Neural cell (in vitro differentiated cells): ENCODE data around the gene S100A13. TPM values are rescaled to one million over a fixed set of nuclear protein-coding genes. Genes with fewer than 3 reads are reported as not detected.

ENCODE experiments used
- H2AFZ ChIP-seq: fragments of 200-600, 300-800 bp; sonication (generic), shearing (Covaris generic); 2 replicates; pipeline ENCODE4 v1.6.0; 2014; ENCODE audit warnings: low read depth, mild to moderate bottlenecking, antibody characterized with exemption, low read length, moderate library complexity
- H3F3A ChIP-seq: fragments of 200-600 bp; shearing (Covaris generic); 2 replicates; pipeline ENCODE4 v1.6.1; 2016; ENCODE audit warnings: mild to moderate bottlenecking, moderate library complexity, mixed read lengths, antibody characterized with exemption, low read length; ENCODE audit not compliant: insufficient read depth, poor library complexity, severe bottlenecking
- H3K27ac ChIP-seq: fragments of 200-600, 300-800 bp; sonication (generic), shearing (Covaris generic); 2 replicates; pipeline ENCODE4 v1.5.1; 2014; ENCODE audit warnings: mild to moderate bottlenecking, low read length, moderate library complexity
- H3K27me3 ChIP-seq: fragments of 300-800, 200-600 bp; sonication (generic), shearing (Covaris generic); 2 replicates; pipeline ENCODE4 v1.6.0; 2014; ENCODE audit warnings: mild to moderate bottlenecking, low read depth, low read length, moderate library complexity; ENCODE audit not compliant: insufficient read depth
- H3K36me3 ChIP-seq: fragments of 300-800, 200-600 bp; sonication (generic), shearing (Covaris generic); 2 replicates; pipeline ENCODE4 v1.5.1; 2014; ENCODE audit warnings: mild to moderate bottlenecking, antibody characterized with exemption, low read length, moderate library complexity; ENCODE audit not compliant: insufficient read depth
- H3K4me2 ChIP-seq: fragments of 300-800, 200-600 bp; sonication (generic), shearing (Covaris generic); 2 replicates; pipeline ENCODE4 v1.6.0; 2014; ENCODE audit warnings: mild to moderate bottlenecking, low read length
- H3K4me3 ChIP-seq: fragments of 300-800, 200-600 bp; sonication (generic), shearing (Covaris generic); 2 replicates; pipeline ENCODE4 v1.5.1; 2014; ENCODE audit warnings: mild to moderate bottlenecking, low read length, moderate library complexity
- H3K79me2 ChIP-seq: fragments of 200-600 bp; shearing (Covaris generic); replicated peaks from 2 replicates; pipeline ENCODE4 v1.6.0; 2014; ENCODE audit warnings: mild to moderate bottlenecking, low read length, moderate library complexity; ENCODE audit not compliant: insufficient read depth
- H3K9ac ChIP-seq: fragments of 300-800, 200-600 bp; sonication (generic), shearing (Covaris generic); 2 replicates; pipeline ENCODE4 v1.6.1; 2016; ENCODE audit warnings: mild to moderate bottlenecking, low read length, mixed read lengths
- H3K9me2 ChIP-seq: fragments of 200-600 bp; shearing (Covaris generic); 2 replicates; pipeline ENCODE4 v1.6.1; 2016; ENCODE audit warnings: mild to moderate bottlenecking, low read length, mixed read lengths; ENCODE audit not compliant: insufficient read depth
- H3K9me3 ChIP-seq: fragments of 200-600, 300-800 bp; sonication (generic), shearing (Covaris generic); 2 replicates; pipeline ENCODE4 v1.6.1; 2016; ENCODE audit warnings: mild to moderate bottlenecking, mixed run types, low read length, moderate library complexity, mixed read lengths
- H4K20me1 ChIP-seq: fragments of 200-600 bp; shearing (Covaris generic); 2 replicates; pipeline ENCODE4 v1.6.1; 2016; ENCODE audit warnings: mild to moderate bottlenecking, mixed run types; ENCODE audit not compliant: insufficient read depth
- EP300 ChIP-seq: fragments of 450-650 bp; conservative IDR thresholded peaks from 2 replicates; pipeline ENCODE4 v1.6.1; 2014; ENCODE audit warnings: antibody characterized with exemption, mild to moderate bottlenecking, moderate library complexity; ENCODE audit not compliant: poor library complexity, severe bottlenecking
- EZH2 ChIP-seq: fragments of 200-600, 300-800 bp; shearing (Covaris generic), sonication (generic); IDR thresholded peaks from 2 replicates; pipeline ENCODE4 v1.6.1; 2014; ENCODE audit warnings: antibody characterized with exemption, low read length, borderline replicate concordance, mild to moderate bottlenecking; ENCODE audit not compliant: insufficient read depth, poor library complexity, severe bottlenecking
- MXI1 ChIP-seq: fragments of 450-650 bp; conservative IDR thresholded peaks from 2 replicates; pipeline ENCODE4 v1.6.1; 2014; ENCODE audit warnings: antibody characterized with exemption, mild to moderate bottlenecking; ENCODE audit not compliant: poor library complexity, severe bottlenecking
- POLR2AphosphoS5 ChIP-seq: IDR thresholded peaks from 2 replicates; pipeline ENCODE4 v1.6.1; 2012
- RAD21 ChIP-seq: fragments of 450-650 bp; conservative IDR thresholded peaks from 2 replicates; pipeline ENCODE4 v1.6.1; 2014; ENCODE audit warnings: antibody characterized with exemption, mild to moderate bottlenecking, moderate library complexity
- REST ChIP-seq: IDR thresholded peaks from 2 replicates; pipeline ENCODE4 v1.6.1; 2012; ENCODE audit warnings: borderline replicate concordance
- SMC3 ChIP-seq: fragments of 450-650 bp; conservative IDR thresholded peaks from 2 replicates; pipeline ENCODE4 v1.6.1; 2014; ENCODE audit warnings: antibody characterized with exemption, mild to moderate bottlenecking, moderate library complexity; ENCODE audit not compliant: poor library complexity
- TAF1 ChIP-seq: IDR thresholded peaks from 2 replicates; pipeline ENCODE4 v1.6.1; 2012; ENCODE audit warnings: low read depth
- polyA plus RNA-seq: library from polyadenylated mRNA; depleted of rRNA; stranded (reverse); fragments of >200 nt; gene quantifications from 2 replicates; pipeline ENCODE4 v1.2.3, GENCODE V29; 2014
- TF ChIP-seq, protein P1 (sequence below): fragments of 450-650 bp; IDR thresholded peaks from 2 replicates; pipeline ENCODE4 v1.5.1; 2014; ENCODE audit warnings: antibody characterized with exemption, mild to moderate bottlenecking, moderate library complexity; ENCODE audit not compliant: poor library complexity, severe bottlenecking

Gene S100A13
- polyA plus RNA-seq, 1 donor from 2014 or later, result 2.1 TPM

- Histone ChIP-seq H3K27me3 (no peaks in the 10 kb centered on the region), H3K36me3 (no peaks in the 10 kb centered on the region), H2AFZ (no peak overlapping the region), H3K9me3 (no peaks in the 10 kb centered on the region), H4K20me1 (no peaks in the 10 kb centered on the region), H3K4me3 (no peak overlapping the region), H3K9me2 (no peaks in the 10 kb centered on the region), H3F3A (no peaks in the 10 kb centered on the region), H3K79me2 (no peaks in the 10 kb centered on the region), H3K27ac (no peak overlapping the region), H3K4me2 (no peak overlapping the region), H3K9ac (no peak overlapping the region)
- TF ChIP-seq TAF1 (no peak), REST (no peak), EZH2 (no peak), MXI1 (no peak), SMC3 (no peak), POLR2AphosphoS5 (no peak), RAD21 (no peak), EP300 (no peak)
- TF ChIP-seq, protein P1, sequence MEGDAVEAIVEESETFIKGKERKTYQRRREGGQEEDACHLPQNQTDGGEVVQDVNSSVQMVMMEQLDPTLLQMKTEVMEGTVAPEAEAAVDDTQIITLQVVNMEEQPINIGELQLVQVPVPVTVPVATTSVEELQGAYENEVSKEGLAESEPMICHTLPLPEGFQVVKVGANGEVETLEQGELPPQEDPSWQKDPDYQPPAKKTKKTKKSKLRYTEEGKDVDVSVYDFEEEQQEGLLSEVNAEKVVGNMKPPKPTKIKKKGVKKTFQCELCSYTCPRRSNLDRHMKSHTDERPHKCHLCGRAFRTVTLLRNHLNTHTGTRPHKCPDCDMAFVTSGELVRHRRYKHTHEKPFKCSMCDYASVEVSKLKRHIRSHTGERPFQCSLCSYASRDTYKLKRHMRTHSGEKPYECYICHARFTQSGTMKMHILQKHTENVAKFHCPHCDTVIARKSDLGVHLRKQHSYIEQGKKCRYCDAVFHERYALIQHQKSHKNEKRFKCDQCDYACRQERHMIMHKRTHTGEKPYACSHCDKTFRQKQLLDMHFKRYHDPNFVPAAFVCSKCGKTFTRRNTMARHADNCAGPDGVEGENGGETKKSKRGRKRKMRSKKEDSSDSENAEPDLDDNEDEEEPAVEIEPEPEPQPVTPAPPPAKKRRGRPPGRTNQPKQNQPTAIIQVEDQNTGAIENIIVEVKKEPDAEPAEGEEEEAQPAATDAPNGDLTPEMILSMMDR, result no peak
These were observed 28.8 kb downstream of the S100A13 start for GRCh38 chr1:153598309-153599172.

- Histone ChIP-seq H3K4me2 (no peak overlapping the region), H3F3A (no peaks in the 10 kb centered on the region), H3K4me3 (no peak overlapping the region), H3K27ac (no peak overlapping the region), H3K9me3 (no peaks in the 10 kb centered on the region), H3K27me3 (no peaks in the 10 kb centered on the region), H3K36me3 (no peaks in the 10 kb centered on the region), H3K79me2 (no peaks in the 10 kb centered on the region), H3K9ac (no peak overlapping the region), H3K9me2 (no peaks in the 10 kb centered on the region), H4K20me1 (no peaks in the 10 kb centered on the region), H2AFZ (no peak overlapping the region)
- TF ChIP-seq SMC3 (no peak), RAD21 (no peak), EZH2 (no peak), POLR2AphosphoS5 (no peak), TAF1 (no peak), REST (no peak), MXI1 (no peak), EP300 (no peak)
- TF ChIP-seq, protein P1, result no peak
These were observed 30.1 kb downstream of the S100A13 start for GRCh38 chr1:153597206-153597605.
